AG09319 (cell line): ENCODE results near the gene EPB41L3.

Source experiments
- DNase-seq: peaks from one replicate; pipeline ENCODE4 v3.0.0-alpha.2; 2010; ENCODE audit warnings: low read depth; ENCODE audit errors: extremely low read depth
- TF ChIP-seq, protein P1 (sequence below): IDR thresholded peaks from 2 replicates; pipeline ENCODE4 v1.5.1; 2011; ENCODE audit warnings: low read depth, mild to moderate bottlenecking, inconsistent platforms, low read length, moderate library complexity

The EPB41L3 gene

GRCh38 chr18:5530629-5531178 lies 13.1 kb downstream of the EPB41L3 start:
- TF ChIP-seq, protein P1, sequence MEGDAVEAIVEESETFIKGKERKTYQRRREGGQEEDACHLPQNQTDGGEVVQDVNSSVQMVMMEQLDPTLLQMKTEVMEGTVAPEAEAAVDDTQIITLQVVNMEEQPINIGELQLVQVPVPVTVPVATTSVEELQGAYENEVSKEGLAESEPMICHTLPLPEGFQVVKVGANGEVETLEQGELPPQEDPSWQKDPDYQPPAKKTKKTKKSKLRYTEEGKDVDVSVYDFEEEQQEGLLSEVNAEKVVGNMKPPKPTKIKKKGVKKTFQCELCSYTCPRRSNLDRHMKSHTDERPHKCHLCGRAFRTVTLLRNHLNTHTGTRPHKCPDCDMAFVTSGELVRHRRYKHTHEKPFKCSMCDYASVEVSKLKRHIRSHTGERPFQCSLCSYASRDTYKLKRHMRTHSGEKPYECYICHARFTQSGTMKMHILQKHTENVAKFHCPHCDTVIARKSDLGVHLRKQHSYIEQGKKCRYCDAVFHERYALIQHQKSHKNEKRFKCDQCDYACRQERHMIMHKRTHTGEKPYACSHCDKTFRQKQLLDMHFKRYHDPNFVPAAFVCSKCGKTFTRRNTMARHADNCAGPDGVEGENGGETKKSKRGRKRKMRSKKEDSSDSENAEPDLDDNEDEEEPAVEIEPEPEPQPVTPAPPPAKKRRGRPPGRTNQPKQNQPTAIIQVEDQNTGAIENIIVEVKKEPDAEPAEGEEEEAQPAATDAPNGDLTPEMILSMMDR = no peak

DNA sequence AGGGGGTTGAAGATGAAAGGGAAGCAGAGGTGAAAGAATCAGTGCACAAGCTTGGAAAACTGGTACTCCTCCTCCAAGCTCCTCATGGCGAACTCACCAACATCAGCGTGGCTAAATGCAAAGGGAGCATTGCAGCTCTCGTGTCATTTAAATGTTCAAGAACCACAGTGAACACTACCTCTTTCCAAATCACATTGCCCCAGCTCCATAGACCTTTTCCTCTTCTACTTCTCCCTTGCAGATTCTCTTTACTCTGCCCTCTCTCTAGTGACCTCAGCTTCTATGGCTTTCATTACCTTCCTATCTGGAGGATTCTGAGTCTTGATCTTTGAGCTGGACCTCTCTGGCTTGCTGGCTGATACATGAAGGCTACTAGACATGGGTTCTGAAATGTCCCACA lies 14.3 kb downstream of the EPB41L3 start:
- DNase-seq = no peak
- TF ChIP-seq, protein P1 = no peak

More at GRCh38 chr18:5530629-5531178, 13.1 kb downstream of the EPB41L3 start:
- no peak for DNase-seq

GRCh38 chr18:5527603-5528002 lies 16.2 kb downstream of the EPB41L3 start:
- TF ChIP-seq, protein P1 = no peak
- peak; percentile 92 for DNase-seq

DNA sequence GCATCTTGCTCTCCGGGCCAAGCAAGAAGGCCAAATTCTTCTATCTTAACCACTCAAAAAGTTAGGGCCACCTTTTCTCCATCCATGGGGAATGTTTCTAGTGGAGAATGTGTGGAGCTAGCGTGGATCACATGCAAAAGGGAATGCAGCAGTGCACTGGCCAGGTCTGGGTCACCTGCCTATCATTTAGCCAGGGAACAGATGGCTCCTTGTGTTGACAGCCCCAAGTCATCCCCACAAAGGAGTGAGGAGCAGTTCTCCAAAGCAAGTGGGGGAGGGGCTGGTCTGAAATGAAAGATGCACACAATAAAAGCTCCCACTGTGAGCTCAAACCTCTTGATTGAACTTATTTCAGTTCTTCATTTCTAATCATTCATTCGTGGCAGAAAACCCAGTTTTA lies 19.1 kb downstream of the EPB41L3 start:
- TF ChIP-seq, protein P1 = no peak

DNA sequence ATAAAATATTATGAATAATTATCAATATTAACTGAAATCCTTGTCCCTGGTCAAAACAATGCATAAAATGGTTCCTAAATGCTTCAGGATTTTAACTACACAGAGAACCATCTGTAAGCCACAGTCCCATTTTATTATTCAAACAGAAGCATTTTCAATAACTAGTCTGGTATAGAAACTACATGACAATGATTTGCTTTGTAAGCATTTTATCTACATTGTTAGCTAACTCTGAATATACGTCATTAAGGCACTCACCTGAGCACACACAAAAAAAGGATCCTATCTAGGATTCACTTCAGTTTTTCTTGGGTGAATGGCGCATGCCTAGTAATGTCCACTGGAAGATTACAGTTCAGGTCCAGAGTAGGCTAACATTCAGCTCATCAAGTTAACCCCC lies 22.8 kb downstream of the EPB41L3 start:
- TF ChIP-seq, protein P1 = no peak
- no peak for DNase-seq

More for the DNA sequence above, 19.1 kb downstream of the EPB41L3 start:
- DNase-seq = no peak

- TF ChIP-seq, protein P1 = no peak
- DNase-seq = no peak
These were observed 23.3 kb downstream of the EPB41L3 start for GRCh38 chr18:5520464-5520863.

- no peak for DNase-seq
- TF ChIP-seq, protein P1 = no peak
These were observed 24.1 kb downstream of the EPB41L3 start for GRCh38 chr18:5519448-5520298.
